GM21367 (cell line): ENCODE results near the gene PPP1R9B.

Experiments
- ATAC-seq: cut with Tn5 transposase; IDR thresholded peaks from one replicate; pipeline ENCODE4 v1.9.1; 2021; ENCODE audit not compliant: unreplicated experiment

Gene PPP1R9B

DNA sequence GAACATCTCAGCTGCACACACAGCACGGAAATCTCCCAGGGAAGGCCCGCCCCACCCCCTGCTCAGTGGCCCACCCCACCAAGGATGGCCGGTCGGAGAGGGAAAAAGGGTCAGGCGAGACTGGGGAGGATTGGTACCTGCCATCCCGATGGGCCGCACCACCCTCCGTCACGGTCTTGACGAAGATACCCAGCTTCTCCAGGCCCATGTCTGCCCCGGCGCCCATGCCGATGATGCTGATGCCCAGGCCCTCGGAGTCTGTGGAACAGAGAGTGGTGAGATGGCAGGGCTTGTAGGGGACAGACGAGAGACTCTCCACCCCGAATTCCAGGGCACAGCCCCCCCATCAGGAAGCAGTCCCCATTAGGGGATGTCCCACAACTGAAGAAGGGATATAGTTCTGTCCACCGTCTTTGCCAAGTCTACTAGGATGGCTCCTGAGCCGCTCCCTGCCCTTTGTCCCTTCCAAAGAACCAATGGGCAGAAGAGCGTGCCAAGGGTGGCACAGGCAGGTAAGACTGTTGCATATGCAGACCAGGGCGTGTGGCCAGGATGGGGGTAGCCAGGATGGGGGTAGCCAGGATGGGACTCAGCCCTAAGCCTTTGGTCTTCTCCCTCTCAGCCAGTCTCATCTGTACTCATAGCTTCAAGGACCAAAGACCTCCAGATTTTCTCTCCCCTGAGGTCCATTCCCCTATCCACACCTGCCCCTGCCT, 6.9 kb downstream of the PPP1R9B start:
- ATAC-seq: no peak

DNA sequence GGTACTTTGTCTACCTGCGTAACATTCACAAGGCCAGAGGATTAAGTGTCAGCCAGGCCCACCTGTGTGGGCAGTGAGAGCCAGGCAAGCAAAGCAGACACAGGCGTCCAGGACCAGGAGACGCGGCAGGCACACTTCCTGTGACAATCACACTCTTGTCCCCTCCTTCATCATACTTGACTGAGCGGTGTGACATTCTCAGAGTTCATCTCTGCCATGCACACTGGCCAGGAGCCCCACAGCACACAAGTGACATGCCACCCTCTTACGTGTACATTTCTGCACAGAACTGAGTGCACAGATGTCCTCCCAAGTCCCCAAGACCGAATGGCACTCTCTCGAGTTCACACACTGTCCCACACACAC, 8.7 kb downstream of the PPP1R9B start:
- ATAC-seq: no peak

DNA sequence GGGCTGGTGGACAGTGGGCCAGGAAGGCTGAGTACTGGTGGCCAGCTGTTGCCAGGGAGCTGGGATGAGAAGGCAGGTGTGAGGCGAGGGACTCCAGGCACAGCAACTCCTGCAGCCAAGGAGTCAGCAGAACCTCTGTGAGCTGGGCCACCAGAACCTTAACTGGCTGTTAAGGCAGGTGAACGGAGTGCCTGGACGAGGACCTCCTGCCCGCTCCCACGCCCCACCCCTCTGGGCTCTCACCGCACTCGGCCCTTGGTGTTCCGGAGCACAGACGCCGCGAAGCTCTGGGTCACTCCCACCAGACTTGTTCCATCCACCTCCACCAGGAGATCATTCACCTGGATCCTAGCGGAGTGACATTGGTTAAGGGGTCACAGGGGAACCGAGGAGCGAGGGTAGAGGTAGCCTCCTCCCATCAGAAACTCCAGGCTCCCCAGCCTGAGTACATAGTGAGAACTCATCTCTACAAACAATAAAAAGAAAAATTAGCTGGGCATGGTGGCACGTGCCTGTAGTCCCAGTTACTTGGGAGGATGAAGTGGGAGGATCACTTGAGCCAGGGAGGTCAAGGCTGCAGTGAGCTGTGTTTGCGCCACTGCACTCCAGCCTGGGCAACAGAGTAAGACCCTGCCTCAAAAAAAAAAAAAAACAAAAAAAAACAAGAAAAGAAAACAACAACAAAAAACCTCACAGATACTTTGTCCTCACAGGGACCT, 9.3 kb downstream of the PPP1R9B start:
- no peak for ATAC-seq

DNA sequence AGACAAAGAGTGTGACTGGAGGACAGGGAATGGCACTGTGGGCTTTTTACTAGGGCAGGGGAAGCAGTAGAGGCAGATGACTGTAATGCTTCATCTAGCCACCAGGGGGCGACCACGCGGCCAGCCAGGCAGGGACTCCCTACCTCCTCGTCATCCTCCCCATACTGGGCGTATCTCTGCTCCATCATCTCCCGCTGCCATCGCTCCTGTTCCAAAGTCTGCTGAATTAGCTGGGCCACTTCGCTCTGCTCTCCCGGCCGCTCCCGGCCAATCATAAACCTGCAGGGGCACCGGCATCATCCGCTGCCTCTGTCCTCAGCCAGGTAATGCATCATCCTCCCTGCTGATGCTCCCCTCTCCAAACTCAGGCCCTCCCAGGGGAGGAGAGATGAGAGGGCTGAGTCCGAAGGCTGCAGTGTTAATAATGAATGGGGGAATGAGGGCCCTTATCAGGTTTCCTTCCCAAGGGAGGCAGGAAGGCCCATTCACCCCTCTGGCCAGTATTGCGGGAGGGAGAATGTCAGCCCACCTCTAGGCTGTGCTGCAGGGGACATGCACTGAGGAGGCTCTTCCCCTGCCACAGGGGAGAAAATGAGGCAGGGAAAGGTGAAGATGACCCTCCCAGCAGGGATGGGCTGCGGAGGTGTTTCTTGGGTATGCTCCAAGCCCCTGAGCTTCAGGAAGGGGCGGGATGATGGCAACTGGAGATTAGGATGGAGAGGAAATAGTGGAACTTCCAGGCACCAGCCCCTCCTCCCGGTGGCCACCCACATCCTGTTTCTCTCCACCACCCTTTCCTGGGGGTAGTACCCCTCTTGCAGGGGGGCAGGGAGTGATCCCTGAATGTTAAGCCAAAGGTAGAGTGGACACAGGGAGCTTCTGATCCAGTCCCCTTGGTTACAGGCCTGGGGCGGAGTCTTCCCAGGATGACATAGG, 10.3 kb downstream of the PPP1R9B start:
- no peak for ATAC-seq

DNA sequence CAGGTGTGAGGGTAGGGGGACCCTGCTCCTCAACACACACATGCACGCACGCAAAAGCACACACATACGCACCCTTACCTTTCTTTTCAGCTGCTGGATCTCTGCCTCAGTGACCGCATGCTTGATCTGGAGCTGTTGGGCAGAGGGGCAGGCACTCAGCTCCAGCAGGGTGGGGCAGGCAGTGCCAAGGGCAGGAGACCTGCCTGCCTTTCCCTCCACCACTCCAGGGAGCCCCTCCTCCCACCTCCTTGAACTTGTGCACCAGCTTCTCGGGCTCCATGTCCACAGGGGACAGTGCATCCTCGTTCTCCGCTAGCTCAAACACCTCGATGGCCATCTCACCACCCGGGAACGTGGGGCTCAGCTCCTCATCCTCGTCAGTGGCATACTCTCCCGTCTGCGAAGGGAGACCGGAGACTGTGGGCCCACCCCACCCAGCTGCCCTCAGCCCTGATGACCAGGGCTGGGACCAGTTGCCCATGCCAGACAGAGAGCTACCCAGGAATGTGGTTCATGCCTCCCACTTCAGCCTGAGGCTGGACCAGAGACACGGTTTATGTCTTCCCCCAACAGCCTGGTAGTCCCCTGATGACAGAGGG, 11.2 kb downstream of the PPP1R9B start:
- ATAC-seq: no peak

DNA sequence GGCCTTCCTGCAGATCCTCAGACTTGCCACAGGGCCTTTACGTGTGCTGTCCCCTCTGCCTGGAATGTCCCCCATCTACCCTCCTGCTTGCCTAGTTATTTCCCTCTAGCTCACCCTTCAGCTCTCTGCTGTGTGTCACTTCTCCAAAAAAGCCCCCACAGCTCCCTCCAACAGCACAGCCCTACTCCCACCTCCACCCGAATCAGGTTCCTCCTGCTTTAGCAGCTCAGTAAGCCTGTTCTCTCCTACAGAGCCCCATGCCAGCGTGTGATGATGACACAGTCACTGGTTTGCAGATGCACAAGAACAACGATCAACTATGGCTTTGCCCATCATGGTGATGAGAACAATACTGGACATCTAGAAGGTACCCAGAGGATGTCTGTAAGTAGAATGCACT, 13.4 kb downstream of the PPP1R9B start:
- no peak for ATAC-seq

DNA sequence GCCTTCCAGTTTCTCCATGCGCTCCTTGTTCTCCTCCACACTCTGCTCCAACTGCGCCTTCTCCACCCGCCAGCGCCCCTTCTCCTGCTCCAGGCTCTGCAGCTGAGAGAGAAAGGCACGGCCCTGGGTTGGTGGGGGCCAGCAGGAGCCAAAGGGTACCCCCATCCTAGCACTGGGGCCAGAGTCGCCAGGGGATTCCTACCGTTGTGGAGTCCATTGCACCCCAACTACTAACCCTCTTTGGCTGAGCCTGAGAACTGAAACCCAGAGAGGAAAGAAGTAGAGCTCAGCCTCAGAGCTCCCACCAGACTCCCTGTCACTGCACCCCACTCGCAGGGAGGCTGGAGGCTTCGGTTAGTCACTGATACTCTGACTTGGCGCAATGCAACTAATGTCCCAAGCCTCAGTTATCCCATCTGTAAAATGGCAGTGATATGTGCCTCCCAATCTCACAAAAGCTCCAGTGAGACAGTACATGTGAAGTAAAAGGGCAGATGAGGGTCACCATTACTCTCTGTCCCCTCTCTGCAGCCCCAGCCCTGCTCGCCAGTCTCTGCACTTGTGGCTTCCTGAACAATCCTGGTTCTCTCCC, 14.3 kb downstream of the PPP1R9B start:
- ATAC-seq: no peak

DNA sequence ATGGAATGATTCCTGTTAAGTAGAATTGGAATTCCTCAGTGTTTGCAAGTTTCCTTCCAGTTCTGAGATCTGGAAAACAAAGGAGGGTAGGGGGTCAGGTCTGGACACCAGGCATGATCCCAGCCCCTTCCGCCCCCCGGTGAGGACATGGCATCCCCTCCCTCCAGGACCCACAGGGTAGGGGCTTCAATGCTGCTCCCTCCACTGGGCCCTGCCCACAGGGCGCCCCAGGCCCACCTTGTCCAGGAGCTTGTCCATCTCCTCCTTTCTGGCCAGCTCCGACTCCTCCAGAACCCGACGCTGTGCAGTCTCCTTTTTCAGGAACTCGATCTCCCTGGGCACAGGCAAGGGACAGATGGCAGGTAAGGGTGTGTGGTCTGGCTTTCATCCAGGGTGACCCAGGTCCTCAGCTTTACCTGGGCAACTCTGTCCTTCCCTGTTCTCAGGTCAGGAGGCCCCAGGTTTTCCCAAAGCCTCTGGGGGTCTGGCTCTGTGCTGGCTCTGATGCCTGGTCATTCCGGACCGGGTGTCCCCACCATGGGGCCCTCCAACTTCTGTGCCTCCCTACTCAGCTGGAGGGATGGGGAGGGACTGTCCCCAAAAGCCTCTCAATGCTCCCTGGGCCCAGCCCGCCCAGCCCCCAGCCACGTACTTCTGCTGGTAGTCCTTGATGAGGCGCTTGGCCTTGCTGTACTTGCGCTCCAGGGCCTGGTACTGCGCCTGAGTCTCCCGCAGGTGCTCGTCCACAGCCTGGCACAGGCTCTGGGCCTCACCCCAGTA, 15.0 kb downstream of the PPP1R9B start:
- ATAC-seq: no peak

DNA sequence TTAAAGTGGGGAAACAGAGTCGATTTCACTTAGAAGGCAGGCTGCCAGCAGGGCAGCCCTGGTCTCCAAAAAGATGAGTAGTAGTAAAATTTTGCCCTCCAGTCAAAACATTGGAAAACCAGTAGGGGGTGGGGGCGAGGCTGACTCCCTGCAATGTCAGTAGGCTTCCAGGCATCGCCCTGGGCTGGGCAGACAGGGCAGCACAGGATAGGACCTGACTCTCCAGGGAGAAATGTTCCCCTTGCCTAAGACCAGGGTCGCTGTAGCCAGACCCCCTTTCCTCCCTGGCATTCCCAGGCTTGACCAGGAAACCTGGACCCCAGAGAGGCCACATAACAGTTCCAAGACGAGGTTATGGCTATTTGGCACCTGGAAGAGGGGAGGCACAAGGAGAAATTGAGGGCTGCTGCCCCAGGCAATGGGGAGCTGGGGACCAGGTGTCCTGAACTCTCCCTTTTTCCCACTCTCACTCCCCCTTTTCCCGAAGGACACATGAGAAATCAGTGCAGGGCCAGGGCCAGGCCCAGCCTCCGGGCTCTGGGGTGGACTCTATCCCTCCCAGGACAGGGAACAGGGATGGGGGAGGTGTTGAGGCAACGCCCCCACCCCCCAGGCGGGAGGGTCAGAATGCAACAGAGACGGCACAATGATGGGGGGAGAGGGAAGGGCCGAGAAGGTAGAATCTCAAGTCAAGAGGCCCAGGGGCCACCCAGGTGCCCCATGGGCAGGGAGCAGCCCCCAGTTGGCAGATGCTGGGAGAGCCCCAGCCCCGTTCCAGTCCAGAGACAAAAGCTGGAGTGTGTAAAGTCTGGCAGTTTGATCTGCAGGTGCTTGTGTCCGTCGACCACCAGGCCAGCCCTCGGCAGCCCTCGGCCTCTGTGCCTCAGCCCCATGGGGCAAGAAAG, 16.0 kb downstream of the PPP1R9B start:
- ATAC-seq: no peak

DNA sequence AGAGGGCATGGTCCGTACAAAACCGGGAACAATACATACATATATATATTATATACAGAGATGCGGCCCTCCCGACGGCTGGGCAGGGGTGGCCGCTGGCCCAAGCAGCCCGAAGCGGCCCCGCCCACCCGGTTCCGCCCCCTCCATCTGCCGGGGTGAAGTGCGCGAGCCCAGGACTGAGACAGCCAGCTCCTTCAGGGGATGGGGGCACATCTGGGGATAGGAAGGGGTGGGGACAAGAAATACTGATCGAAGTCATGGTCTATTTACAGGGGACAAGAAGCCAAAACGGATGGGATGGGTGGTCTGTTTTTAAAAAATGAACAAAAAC, 16.7 kb downstream of the PPP1R9B start:
- no peak for ATAC-seq

DNA sequence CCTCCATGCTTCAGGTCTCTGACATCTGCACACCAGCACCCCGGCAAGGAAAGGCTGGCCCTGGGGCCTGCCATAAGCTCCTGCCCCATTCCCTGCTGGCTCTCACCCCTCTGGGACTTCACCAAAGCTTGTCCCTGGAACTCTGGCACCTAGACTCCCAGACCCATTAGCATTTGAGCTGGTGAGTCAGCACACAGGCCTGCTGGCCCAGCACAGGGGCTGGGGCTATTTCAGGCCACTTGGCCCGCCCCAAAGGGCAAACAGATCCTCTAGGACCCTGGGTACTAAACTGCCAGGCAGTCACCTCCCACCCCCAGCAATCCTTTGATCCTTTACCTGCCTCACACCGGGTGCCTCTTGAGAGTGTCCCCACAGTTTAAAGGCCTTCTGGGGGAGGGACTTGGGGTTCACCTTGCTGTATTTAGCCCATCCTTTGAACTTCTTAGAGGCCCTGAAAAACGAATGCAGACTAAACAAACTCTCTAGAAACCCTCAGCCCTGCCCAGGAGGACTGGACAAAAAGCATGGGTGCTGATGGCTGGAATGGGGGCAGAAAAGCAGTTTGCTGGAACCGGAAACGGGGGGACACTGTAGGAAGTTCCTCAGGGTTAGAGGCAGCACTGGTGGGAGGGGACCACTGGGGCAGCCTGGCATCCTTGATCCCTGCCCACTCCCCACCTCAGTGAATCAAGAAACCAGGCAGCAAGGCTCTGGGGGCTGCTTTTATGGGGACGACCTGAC, 17.3 kb downstream of the PPP1R9B start:
- no peak for ATAC-seq

DNA sequence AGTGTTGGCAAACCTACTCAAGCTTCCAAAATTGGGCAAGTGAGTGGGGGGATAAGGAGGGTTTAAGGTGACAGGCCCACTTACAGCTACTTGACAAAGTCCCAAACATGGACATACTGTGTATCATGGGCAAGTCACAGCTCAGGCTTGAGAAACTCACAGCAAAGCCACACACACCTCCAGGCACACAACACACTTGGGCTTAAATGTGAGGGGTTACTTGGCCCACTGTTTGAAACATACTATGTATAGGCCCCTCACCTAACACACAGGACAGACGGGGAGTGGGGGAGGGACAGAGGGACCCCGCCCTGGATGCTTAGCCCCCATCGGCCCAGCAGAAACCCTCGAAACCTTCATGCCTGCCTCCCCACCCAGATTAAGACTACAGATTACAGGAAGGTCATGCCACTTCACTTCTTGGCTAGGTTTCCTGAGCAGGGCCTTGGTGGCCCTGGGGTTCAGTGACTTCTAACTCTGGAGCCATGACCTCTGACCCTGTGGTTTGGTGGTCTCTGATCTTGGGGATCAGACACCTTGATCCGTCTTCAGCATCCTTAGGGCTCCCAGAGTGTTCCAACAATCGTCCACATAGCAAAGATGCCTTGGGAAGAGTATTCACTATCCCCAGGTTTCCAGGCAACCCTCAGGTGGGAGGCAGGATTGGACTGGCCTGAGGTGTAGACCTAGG, 18.2 kb downstream of the PPP1R9B start:
- no peak for ATAC-seq

DNA sequence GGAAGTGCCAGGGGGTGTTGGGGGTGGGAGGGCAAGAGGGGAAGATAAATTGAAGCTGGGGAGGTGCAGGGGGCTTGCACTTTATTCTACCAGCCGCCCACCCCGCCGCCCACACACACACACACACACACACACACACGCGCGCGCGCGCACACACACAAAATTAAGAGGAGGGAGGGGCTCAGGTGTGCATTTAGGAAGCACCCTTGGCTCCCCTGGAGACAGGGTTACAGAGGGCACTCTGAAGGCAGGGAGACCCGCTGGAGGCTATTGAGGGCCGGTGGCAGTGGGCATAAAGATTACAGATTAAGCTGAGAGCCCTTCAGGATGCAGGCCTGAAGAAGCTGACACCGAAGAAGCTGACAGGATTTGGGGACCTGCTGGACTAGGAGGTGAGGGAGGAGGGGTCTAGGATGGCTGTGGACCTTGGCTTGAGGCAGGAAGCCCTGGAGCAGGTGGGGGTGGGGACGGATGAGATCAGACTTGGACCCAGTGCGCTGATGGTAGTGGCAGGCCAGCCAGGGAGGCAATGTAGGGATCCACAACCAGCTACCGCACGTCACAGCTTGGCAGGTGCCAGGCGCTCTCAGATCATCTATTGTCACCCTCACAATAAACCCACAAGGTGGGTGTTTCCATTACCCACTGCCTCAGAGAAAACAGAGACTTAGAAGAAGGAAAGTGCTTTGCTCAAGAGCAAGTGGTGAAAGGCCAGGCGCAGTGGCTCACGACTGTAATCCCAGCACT, 19.7 kb downstream of the PPP1R9B start:
- no peak for ATAC-seq

DNA sequence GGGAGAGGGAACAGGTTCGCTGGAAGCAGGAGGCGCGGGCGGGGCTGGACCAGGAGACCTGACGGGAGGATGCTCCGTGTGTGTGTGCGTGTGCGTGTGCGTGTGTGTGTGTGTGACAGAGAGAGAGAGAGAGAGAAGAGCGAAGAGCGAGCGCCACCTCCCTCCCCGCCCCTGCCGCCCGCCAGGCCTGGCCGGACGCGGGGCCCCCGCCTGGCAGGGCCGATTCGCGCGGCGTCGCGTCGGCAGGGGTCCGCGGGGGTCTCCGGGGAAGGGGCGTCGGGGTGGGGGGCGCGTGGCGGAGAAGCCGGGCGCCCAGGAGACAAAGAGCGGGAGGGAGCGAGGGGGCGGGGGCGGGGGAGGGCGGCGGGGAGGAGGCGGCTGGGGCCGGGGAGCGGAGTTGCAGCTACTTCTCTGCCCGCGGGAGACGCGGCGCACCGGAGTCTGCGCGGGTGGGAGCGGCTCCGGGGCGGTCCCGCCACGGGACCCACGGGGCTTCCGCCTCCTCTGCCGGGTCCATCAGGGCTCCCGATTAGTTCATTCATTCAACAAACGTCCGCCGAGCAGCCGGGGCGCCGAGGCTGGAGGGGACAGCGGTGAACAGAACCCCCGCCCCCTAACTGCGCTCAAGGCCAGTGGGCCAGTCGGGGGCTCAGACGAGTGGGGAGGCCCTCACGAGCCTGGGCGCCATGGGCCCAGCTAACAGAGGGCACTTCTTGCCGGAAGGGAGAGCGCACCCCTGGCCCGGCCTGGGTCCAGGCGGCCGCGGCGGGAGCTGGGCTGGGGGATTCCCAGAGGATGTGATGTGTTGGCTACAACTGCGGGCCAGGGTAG, 20.5 kb downstream of the PPP1R9B start, which contains the start of gene SAMD14:
Gene SAMD14, minus strand, starts transcription at position 433 of the 831 bp plus-strand sequence. CDS start 5,201 bp downstream, outside the sequence.
- ATAC-seq: no peak

DNA sequence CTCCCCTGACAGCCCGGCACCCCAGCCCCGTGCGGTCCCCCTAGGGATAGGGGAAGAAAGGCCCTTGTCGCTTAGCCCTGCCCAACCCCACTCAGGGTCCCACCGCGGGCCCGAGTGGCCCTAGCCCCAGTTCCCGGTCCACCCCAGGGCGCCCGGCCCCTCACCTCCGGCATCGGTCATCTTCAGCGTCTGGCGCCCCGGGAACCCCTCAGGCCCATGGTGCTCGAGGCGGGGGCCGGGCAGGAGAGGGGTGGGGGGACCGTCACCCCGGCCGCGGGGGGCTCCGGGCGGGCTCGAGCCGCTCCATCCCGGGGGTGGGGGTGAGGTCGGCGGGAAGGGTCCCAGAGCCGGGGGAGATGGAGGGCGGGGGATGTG, 21.1 kb downstream of the PPP1R9B start:
- ATAC-seq: no peak
